HS-27A (cell line): ENCODE results near the gene CIROP.

Experiments
- DNase-seq: peaks from one replicate; pipeline ENCODE4 v3.0.0-alpha.2; 2012; ENCODE audit warnings: low read depth, missing footprints

CIROP gene, protein sequence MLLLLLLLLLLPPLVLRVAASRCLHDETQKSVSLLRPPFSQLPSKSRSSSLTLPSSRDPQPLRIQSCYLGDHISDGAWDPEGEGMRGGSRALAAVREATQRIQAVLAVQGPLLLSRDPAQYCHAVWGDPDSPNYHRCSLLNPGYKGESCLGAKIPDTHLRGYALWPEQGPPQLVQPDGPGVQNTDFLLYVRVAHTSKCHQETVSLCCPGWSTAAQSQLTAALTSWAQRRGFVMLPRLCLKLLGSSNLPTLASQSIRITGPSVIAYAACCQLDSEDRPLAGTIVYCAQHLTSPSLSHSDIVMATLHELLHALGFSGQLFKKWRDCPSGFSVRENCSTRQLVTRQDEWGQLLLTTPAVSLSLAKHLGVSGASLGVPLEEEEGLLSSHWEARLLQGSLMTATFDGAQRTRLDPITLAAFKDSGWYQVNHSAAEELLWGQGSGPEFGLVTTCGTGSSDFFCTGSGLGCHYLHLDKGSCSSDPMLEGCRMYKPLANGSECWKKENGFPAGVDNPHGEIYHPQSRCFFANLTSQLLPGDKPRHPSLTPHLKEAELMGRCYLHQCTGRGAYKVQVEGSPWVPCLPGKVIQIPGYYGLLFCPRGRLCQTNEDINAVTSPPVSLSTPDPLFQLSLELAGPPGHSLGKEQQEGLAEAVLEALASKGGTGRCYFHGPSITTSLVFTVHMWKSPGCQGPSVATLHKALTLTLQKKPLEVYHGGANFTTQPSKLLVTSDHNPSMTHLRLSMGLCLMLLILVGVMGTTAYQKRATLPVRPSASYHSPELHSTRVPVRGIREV

DNA sequence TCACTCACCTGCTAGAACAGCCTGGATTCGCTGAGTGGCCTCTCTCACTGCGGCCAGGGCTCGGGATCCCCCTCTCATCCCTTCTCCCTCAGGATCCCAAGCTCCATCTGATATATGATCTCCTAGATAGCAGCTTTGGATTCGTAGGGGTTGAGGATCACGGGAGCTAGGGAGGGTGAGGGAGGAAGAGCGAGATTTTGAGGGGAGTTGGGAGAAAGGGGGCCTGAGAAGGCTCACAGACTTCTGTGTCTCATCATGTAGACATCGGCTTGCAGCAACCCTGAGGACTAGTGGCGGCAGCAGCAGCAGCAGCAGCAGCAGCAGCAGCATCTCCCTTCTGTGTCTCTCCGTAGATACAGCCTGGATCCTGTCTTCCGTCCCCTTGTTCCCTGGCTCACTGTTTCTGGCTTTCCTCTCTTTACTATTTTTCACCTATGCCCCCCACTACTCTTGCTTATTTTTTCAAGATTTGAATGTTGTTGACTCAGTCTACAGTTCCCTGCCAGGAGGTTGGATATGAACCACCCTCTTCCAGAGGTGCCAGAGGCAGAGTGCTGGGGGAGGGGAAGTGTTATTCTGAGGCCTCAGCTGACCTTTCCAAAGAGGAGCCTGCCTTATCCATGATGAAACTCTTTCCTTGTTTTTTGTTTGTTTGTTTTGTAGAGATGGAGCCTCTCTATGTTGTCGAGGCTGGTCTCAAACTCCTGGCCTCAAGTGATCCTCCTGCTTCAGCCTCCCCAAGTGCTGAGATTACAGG is at the start of gene CIROP:
TSS of gene CIROP (minus strand) at position 399 of the 757 bp plus-strand sequence. CDS start at position 330, 69 bp downstream.
- DNase-seq: no peak

DNA sequence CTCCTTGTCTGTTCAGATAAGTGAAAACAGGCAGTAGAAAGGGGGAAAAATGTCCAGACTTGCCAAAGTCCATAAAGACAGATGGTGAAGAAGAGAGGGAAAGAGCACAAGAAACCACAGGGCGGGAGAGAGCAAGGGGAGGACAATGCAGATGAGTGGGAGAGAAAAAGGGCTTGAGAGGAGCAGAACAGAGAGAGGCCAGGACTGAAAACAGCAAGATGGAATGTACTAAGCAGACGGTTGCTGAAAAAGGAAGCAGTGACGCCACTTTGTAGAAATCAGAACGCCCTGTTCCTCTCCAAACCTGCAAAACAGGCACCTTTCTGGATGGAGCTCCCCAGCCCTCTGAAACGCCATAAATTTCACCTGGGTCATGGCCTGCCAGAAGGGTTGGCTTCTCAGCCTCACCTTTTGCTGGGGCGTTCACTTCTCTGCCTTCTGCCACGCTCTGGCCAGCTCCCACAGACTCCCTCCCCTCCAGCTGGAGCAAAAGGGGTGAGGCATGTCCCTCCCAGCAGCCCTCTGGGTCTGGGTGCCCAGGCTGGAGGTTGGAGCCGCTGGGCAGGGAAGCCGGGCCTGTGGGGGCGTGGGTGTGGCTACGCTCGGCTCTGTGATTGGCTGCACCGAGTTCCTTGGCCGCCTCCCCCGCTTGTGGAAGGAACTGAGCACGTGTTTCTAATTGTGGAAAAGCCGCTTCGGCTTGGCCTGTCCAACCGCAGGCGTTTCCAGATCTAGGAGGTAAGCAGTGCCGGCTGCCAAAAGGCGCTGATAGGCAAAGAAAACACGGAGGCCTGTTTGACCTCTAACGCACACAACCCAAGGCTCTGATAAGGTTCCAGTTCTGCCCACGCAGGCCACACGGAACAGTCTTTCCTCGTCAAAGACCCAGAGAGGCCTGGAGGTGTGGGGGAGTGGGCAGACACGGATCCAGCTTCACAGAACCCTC is 49.3 kb upstream of the CIROP start:
- no peak for DNase-seq

DNA sequence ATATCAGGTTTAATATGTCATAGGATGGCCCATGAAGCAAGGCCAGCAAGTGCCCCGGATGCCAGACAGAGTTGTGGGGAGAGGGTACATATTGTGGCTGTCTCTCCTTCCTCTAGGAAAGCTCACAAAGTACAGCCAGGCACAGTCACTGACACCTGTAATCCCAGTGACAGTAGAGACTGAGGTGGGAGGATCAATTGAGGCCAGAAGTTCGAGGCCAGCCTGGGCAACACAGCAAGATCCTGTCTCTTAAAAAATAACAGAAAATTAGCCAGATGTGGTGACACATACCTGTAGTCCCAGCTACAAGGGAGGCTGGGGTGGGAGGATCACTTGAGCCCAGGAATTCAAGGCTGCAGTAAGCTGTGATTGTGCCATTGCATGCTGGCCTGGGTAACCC is 46.6 kb upstream of the CIROP start:
- no peak for DNase-seq

DNA sequence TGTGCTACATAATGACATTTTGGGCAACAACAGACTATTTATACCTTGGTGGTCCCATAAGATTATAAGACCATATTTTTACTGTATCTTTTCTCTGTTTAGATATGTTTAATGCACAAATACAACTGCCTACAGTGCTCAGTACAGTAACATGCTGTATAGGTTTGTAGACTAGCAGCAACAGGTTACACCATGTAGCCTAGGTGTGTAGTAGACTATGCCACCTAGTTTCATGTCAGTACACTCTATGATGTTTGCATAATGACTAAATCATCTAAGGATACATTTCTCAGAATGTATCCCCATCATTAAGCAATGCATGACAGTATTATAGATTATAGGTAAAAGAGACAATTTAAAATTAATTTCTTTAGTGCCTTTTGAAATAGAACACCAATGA is 45.0 kb upstream of the CIROP start:
- no peak for DNase-seq

DNA sequence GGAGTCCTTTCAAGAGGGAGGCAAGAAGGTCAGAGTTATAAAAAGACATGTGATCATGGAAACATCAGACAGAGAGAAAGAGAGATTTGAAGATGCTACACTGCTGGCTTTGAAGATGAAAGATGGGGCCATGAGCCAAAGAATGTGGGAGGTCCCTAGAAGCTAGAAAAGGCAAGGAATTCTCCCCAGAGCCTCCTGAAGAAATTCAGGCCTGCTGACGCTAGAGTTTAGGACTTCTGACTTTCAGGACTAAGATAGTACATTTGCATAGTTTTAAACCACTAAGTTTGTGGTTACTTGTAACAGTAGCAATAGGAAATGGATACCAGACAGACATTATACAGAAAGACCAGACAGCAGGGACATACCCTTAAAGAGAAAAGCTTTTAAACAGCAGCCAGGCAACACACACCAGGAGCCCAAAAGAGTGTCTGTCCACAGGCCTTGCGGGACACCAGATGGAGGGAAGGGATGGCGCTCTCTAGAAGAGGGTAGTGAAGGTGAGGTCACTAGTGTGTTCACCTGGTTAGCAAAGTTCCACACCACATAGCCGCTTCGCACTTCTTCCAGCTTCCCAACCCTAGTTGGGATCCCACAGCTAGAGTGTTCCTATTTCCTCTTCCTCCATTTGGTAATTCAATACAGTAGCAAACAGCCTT is 43.9 kb upstream of the CIROP start:
- DNase-seq: no peak

DNA sequence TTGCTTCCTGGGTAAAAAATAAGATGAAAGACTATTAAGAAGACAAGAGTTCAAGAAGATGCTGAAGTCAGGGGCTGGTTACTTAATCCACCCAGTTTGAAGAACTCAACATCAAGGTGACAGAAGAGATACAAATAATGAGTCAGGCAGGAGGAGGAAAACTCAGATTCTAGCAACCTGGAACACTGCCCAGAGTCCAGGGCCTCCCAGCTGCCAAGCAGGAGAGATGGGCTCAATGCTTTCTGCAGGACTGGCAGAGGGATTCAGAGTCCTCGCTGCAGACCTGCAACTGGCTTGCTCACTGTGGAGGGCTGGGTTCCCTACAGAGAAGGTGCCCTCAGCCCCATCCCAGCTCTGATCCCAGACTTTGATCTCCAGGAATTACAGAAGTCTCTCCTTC is 42.9 kb upstream of the CIROP start:
- no peak for DNase-seq

DNA sequence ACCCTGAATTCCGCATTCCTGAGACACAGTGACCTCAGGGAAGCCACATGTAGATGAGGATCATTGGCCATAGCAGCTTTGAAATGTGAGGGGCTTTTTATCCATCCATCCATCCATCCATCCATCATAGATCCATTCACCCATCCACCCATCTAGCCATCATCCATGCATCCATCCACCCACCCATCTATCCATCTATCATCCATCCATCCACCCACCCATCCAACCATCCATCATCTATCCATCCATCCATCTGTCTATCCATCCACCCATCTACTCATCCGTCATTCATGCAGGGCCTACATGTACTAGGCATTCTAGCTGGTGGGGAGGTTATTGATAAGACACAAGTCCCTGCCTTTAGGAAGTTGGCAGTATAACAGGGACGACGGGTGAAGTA is 42.2 kb upstream of the CIROP start:
- DNase-seq: no peak

DNA sequence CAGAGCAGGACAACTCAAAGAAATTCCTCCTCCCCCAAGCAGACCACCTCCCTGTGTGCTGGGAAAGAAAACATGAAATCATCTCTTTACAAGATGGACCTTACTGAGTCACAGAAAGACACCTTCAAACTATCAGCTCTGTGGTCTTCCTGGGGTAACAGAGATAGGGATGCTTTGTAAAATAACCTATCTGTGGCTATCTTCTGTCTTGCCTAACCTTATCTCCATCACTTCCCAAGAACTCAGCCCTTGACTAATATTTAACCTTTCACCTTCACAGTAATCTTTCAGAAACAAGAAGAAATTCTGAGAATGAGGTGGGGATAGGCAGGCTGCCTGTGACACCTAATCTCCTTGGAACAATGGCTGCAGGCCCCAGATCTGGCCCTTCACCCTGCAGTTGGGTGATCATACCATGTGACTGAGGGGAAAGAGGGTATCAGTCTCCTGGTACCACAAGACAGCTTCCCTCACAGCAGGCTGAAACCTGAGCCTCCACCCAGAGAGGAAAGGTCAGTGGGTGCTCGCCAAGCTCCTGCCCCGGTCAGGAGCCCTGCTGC is 41.6 kb upstream of the CIROP start:
- DNase-seq: no peak

DNA sequence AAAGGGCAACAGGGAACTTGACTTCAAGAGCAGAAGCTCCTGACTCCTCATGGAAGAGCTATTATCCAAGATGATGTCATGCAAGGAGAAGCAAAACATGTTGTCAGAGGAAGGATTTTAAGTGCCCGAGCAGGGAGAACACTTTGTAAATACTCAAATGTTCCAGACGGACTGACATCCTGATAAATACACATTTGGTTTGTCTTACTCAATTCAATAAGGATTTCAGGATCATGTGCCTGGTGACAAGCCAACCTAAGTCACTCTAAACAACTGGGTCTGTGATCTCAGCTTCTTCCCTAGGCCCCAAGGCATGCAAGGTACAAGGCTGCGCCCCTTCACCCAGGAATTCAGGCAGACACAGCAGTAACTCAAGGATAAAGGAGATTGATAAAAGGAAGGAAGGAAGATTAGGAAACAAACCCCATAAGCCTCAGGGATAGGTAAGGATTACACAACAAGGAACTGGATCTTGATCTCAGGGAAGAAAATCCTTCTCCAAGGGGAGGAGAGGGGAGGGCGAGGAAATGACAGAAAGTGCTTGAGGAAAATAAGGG is 41.1 kb upstream of the CIROP start:
- no peak for DNase-seq

DNA sequence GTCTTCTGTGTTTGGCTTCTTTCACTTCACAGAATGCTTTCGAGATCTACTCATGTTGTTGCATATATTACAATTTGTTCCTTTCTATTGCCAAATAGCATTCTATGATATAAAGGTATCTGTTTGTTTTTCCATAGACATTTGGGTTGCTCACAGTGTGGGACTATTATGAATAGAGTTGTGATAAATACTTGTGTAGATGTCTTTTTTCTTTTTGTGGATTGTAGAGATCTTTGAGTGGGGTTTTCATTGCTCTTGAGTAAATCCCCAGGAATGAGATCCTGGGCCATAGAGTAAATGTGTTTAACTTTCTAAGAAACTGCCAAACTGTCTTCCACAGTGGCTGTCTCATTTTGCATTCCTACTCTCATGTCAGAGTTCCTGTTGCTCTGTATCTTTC is 39.1 kb upstream of the CIROP start:
- DNase-seq: no peak

DNA sequence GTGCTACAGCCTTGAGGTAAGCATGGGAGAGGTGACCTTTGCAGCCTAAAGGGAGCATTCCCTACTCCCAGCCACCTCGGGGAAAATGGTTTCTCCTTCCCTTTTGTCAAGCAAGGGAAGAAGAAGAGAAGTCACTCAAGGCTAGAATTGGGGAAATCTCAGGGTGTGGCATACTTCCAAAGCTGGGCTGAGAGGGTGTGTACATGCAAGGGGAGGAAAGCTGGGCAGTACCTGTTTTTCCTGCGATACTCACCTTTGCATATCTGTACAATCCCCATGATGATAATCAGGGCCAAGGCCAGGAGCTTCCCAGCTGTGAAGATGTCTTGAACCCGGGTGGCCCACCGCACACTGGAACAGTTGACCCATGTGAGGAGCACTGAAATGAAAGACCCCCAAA is 38.0 kb upstream of the CIROP start:
- DNase-seq: no peak

DNA sequence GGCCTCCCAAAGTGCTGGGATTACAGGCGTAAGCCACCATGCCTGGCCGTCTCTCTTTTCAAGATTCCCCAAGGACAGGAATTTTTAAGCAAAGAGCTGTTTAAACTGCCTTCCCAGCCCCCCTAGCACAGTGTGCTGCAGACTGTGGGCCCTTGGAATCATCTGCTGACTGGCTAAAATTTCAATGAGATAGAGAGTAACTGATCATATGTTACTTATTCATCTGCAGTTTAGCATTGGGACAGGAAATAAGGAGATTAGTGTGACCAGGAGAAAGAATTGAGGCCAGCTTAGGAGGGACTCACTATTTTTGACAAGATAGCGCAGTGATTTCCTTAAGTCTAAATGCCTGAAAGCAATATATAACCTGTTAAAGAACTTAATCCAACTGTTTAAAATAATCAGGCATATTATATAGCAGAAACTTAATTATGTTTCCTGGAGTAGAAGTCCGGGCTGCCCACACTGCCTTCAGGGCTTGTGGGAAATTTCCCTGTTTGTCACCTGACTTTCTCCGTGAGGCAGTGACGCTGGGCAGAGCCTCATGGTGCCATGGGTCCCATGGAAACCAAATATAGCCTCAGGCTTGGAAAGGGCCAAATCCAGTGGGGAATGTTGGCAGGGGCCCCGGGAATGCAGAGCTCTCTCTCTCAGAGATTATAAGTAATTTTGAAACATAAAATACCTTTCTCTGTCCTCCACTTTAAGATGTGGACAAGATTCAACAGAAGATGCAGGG is 37.1 kb upstream of the CIROP start:
- DNase-seq: no peak

DNA sequence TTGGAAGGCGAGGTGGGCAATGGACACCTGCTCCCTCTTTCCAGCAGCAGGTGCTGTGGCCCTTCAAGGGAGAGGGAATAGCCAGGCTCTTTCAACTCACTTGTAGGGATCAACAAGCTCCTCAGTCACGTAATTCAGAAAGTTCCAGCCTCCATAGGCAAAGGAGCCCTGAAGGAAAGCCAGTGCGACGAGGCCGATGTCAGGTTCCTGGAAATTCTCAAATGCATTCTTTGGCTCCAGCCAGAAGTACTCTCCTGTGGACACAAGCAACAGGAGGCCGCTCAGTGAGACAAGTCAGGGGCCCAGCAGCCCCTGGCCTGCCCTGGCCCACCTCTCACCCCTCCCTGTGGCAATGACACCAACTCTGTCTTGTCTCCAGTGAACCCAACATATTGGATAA is 35.6 kb upstream of the CIROP start:
- DNase-seq: no peak

DNA sequence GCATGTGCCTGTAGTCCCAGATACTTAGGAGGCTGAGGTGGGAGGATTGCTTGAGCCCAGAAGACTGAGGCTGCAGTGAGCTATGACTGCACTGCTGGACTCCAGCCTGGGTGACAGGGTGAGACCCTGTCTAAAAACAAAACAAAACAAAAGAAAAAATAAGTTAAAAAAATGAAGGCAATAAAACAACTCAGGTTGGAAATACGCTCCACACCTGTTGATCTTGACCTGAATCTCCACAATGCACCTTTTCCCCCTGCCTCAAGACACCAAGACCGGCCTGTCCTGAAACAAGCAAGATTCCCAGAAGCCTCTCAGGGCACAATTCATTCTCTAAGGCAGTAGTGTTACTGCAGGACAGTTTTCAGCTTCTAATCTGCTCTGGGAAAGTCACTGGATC is 35.1 kb upstream of the CIROP start:
- no peak for DNase-seq

DNA sequence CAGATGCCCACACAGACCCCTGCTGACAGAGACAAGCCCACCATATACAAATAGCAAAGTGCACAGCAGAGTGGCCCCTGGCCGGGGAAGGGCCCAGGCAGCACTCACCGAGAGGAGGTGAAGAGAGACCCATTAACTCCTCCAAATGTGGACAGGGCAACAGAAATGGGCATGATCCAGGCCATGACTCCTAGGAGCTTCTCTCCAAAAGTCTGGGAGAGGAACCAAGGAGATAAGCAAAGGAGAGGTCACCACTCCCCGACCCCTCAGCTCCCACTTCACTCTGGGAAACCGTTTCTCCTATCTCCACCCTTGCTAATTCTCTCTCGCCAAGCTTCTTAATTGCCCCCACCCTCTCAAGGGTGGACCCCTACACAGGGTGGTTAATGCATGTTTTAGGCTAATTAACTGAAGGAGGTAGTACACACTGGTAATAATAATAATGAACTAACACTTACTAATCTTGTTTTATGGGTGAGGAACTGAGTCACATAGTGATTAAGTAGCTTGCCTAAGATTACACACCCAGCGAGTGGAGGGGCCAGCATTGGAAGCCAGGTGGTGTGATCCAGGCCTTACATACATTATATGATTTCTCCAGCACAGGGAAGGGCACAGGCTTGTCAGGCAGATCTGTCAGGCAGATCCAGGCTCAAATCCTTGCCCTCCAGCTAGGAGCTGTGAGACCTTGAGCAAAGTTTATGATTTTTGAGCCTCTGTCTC is 33.2 kb upstream of the CIROP start:
- DNase-seq: no peak

DNA sequence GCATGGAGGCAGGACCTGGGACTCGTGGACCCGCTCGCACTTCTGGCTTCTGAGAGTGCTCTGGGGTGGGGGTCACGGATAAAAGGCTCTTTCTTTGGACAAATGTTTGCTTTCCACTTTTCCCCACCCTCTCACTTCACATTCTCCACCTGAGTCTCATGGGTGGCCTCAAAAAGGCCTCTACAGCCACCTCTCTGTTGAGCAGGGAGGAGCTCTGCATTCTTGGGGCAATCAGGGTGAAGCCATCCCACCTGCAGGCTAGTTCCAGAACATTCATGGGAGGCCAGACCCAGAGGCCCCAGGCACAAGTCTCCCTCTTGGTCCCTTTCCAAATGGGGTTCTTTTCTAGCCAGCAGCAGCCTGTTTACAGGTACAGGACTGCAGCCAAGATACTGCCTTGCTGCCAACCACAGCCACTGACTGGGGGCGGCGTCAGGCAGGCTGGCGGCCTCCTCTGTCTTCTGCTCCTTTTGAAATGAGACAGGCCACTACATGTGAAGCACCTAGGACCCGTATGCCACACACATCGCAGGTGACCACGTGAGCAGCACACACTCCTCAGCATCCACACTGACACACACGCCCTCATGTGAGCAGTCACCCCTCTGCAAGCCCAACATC is 32.5 kb upstream of the CIROP start:
- no peak for DNase-seq

DNA sequence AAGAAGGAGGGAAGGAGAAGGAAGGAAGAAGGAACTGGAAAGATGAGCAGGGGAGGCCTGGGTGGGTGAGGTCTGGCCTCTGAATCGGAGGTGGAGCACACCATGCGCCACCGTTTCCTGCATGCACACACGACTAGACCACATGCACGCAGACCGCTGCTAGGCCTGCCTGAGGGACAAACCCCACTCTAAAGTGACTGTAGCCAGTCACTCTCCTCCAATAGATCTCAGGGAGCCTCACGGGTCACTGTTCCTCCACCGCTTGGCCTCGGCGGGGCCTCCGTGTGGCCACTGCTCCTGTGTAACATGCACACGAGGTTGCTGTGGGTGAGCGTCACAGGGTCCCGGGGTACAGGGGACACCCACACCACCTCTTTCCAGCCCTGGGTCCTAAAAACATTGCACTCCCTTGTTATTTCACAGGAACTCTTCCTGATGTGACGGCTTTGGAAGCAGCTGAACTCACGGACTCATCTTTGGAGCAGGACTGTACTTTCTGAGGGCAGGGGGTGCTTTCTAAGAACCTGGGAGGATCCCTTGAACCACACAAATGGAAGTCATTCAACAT is 31.9 kb upstream of the CIROP start:
- no peak for DNase-seq

DNA sequence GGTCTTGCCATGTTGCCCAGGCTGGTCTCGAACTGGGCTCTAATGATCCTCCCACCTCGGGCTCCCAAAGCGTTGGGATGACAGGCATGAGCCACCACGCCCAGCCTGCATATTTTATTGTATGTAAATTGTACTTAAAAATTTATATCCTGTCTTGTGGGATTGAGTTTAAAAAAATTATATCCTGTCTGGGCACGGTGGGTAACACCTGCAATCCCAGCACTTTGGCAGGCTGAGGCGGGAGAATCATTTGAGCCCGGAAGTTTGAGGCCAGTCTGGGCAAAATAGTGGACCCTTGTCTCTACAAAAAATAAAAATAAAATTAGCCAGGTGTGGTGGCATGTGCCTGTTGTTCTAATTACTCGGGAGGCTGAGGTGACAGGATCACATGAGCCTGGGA is 28.2 kb upstream of the CIROP start:
- DNase-seq: no peak
